ENCODE results near the gene NABP1.

GRCh38 chr2:191637182-191638078 is 40.5 kb upstream of the NABP1 start:
- TF ChIP-seq EZH2phosphoT487 (IDR thresholded peaks at IDR 0.05; ENCODE audit: insufficient read depth, low read depth) (no peak), EZH2 (IDR thresholded peaks at IDR 0.05; ENCODE audit: insufficient read depth, poor library complexity, severe bottlenecking) (no peak)
